ENCODE measurements around the gene MAD1L1.
"Not testable (repeated sequence)": the region's sequence is repeated elsewhere in the genome, so short reads cannot be mapped to it uniquely, and the experiment has no call there.

The MAD1L1 gene

DNA sequence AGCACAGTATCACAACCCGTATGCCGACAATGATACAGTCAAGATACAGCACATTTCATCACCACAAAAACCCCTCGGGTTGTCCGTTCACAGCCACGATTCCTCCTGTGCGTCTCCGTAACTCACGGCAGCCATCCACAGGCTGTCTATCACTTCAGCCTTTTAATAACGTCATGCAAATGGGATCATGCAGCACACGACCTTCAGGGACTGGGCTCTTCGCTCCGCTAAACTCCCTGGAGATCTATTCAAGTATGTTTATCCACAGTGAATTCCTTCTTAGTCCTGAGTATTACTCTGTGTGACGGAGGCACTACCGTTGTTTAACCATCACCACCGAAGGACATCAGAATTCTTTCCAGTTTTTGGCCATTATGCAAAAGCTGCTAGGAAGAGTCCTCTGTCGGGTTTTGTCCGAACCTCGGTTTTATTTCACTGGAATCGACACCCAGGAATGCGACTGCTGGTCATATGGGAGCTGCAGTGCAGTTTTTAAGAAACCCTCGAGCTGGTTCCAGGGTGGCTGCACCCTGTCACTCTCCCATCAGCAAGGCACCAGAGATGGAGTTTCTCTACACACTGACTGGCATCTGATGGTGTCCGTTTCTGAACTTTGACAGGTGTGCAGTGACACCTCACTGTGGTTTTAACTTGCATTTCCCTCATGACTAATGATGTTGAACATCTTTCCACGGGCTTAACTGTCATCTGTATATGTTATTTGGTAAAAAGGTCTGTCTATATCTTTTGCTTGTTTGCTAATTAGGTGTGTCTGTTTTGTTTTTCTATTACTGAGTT, 193.6 kb downstream of the MAD1L1 start:
- DNase-seq = no peak

DNA sequence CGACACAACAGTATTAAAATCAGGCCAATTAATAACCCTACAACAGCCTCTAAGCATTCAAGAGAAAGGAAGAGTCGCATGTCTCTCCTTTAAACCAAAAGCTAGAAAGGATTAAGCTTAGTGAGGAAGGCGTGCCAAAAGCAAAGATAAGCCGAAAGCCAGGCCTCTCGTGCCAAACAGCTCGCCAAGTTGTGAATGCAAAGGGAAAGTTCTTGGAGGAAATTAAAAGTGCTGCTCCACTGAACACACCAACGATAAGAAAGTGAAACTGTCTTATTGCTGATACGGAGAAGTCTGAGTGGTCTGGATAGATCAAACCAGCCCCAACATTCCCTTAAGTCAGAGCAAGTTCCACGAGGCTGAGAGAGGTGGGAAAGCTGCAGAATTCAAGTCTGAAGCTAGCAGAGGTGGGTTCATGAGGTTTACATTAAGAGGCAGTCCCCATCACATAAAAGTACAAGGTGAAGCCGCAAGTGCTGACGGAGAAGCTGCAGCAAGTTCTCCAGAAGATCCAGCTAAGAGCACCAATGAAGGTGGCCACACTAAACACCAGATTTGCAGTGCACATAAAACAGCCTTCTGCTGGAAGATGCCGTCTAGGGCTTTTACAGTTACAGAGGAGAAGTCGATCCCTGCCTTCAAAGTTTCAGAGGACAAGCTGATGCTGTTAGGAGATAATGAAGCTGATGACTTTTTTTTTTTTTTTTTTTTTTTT, 194.8 kb downstream of the MAD1L1 start:
- no peak for DNase-seq

DNA sequence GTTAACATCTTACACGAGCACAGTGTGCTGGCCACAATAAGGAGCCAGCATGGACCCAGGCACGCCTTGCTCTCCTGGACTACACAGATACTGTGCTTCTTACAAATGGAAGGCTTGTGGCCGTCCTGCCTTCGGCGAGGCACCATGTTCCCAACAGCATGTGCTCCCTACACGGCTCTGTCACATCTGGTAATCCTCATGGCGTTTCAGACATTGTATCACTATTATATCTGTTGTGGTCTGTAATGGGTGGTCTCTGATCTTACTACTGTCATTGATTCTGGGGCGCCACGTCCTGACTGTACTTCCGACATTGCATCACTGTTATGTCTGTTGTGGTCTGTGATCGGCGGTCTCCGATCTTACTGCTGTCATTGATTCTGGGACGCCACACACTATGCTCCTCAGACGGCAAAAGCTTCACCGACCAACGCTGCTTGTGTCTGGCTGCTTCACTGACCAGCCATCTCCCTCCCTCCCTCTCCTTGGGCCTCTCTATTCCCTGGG, 195.4 kb downstream of the MAD1L1 start:
- DNase-seq = no peak

DNA sequence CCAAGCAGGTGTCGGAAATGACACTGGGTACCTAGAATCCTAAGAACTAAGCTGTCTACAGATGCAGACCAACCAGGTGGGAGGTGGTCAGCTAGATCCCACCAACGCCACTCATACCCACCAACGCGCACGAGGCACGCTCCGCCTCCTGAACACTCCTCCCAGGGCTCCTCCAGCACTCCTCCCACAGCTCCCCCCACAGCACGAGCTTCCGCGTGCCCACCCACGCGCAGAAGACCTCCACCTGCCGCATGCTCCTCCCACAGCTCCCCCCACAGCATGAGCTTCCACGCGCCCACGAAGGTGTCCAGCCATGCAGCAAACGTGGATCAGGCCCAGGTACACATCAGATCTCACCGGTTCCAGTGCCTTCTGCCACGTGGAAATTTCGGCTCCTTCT, 196.0 kb downstream of the MAD1L1 start:
- no peak for DNase-seq

DNA sequence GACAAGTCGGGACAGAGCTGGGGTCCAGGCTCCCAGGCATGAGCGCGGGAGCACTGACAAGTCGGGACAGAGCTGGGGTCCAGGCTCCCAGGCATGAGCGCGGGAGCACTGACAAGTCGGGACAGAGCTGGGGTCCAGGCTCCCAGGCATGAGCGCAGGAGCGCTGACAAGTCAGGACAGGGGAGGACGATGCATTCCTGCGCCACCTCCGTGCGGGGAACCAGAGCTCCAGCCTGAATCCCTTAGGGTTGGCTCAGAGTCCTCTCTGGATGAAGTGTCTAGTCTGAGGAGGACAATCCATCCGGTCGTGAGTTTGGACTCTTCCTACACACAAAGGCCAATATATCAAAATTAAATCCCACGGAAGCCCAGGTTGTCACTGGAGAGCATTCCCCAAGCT, 196.5 kb downstream of the MAD1L1 start:
- DNase-seq = not testable (repeated sequence)

DNA sequence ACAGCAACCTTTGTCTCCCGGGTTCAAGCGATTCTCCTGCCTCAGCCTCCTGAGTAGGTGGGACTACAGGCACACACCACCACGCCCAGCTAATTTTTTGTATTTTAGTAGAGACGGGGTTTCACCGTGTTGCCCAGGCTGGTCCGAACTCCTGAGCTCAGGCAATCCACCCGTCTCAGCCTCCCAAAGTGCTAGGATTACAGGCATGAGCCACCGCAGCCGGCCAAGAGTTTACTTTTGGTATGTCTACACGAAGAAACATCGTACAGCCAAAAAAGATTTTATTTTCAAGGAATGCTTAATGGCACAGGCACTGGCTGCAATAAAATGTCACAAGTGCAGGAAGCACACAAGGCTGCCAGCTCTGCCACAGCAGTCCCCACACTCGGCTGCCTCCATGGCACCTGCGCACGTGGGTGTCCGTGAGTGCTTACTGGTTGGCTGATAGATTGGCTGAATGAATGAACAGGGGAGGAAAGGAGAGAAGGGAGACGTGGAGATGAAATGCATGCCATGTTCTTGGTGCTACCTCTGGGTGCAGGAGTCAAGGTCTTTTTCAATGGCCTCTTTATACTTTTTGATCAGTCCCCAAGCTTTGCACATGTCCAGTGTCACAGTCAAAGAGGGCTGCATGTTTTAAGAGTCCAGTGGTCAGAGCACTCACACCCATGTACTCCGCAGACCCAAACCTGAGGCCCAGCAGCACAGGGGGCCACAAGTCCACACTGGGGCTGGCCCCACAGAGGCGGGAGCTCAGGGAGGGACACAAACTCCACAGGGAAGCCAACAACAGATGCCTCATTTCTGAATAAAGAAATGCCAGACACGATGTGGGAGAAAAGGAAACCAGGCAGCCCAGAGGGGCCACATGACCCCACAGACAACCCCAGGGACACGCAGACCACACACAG, 198.2 kb downstream of the MAD1L1 start:
- DNase-seq = no peak

- DNase-seq = no peak
Observed at GRCh38 chr7:2033586-2034135, 199.1 kb downstream of the MAD1L1 start.

- DNase-seq = no peak
Observed at GRCh38 chr7:2032876-2033407, 199.8 kb downstream of the MAD1L1 start.

DNA sequence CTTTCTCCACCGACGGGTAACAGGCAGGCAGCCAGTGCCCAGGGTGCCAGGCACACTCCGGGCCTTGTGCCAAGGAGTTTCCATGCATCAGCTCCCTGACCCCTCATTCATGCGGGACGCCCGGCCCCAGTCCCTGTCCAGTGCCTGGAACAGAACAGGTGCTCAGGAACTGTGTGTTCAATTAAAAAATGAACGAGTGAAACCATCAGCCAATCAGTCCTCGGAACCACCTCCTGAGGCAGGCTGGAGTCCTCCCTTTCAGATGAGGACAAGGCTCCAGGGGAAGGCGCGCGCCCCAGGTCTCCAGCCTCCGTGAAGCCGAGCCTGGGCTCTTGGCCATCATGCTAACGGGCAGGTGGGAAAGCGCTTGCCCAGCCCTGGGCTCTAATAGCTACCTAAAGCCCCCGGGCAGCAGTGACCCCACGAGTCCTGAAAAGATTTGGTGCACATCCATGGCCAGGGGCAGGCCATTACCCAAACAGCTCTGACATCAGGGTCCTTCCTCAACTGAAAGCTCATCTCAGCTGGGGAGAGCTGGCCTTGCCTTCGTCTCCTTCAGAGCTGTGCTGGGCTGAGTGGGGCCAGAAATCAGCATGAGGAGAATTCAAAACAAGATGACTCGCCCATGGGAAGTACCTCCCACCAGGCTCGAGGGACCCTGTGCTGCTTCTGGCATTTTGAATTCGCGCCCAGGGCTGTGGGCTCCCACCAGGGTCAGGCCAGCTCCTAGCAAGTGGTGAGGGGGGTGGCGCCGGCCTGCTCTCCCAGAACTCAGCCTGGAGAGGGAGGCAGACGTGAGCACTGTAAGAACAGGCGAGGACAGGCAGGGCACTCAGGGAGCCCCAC, 200.5 kb downstream of the MAD1L1 start:
- no peak for DNase-seq

- DNase-seq = no peak
Observed at GRCh38 chr7:2031451-2031845, 201.3 kb downstream of the MAD1L1 start.

DNA sequence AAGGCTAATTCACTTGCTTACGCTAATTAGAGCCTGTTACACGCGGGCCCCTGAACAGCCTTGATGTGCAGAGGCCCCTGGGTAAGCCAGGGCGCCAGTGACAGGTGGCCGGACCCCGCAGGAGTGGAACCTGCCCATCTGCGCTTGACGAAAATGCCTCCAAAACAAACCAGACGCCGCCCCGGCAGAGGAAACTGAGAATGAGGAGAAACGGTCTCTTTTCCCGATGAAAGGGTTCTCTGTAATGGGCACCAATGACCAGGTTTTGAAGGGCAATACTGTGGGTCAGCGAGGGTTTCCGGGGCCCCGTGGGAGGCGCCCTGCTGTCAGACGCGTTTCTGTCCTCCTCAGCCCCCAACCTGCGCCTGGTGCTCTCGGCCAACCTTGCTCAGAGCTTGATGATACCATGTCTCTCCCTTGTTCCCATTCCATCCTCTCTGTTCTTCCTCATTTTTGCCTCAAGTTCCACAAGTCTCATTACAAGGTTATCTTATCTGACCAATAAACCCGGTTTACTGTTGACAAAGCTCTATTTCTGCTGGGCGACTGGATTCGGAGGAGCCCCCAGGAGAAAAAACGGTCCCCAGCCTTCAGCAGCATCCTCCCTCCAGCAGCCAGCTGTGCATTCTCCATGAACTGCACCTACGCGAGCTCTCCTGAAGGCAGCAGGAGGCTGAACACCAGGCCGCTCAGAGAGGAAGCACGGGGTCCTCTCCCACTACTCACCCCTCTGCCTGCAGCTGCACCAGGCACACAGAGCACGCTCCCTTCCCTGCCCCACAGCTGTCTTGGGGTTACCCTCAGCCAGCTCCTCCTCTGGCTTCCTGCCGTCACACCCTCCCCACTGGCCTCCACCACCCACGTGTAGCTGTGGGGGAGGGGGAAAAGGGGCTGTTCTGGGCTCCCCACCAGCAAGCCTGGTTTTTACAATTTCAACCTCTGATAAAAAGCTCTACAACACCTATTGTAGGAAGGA, 202.0 kb downstream of the MAD1L1 start:
- DNase-seq = no peak

GRCh38 chr7:2029936-2030335, 202.8 kb downstream of the MAD1L1 start:
- no peak for DNase-seq

DNA sequence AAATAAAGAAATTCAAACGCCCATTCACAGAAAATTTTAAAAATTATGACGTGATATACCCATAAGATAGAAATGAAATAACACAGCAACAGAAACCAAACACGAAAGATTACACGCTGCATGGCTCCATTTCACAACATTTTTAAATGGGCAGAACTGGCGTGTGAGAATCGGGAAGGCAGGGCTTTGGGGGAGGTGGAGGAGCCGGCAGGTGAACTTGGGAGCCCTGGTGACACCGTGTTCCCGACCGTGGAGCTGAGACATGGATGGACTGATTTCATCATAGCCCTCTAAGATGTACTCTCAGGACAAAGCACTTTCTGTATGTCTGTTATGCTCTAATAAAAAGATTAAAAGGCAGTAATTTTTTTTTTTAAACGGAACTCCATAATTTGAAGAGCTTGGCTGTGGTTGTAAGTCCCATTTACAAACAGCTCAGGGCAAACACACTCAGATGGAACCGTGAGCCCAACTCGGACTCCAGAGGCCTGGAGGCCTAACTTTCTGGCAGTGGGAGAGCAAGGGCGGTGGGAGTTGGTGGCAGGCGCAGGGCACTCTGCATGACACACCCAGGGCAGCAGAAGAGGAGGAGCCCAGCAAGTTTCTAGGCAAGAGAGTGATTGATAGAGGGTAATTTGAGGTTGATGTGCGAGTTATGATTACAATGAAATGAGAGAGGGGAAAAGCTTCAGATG, 203.4 kb downstream of the MAD1L1 start:
- no peak for DNase-seq

DNA sequence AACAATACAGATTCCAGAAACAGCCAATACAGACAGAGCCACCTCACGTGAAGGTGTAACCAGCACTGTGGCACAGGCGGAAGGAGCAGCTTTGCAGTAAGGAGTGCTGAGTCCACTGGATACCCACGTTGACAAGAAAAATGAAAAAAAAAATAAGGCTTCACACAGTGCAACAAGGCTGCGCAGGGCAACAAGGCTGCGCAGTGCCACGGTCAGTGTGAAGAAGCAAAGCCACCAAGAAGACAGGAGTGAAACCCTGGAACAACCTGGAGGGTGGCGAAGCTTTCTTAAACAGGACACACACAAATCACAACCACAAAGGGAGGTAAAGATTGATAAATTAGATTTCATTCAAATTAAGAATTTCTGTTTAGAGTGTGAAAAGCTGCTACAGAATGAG, 204.0 kb downstream of the MAD1L1 start:
- DNase-seq = no peak

- DNase-seq = no peak
Observed at GRCh38 chr7:2025188-2025587, 207.6 kb downstream of the MAD1L1 start.

DNA sequence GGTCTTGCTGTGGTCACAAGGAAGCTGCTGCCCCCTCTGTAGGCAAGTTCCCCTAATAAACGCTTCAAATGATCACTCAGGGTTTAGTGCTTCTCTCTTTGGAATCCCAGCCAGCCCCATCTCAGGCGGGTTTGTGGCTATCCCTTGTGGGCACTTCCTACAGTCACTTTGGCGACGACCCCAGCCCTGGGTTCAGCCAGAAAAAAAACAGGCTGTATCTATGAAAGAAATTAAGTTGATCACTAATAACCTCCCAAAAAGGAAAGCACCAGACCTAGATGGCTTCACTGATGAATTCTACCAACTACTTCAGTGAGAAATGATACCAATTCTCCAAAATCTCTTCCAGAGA, 208.2 kb downstream of the MAD1L1 start:
- DNase-seq = no peak

GRCh38 chr7:2023877-2024566, 208.7 kb downstream of the MAD1L1 start:
- DNase-seq = no peak

GRCh38 chr7:2022737-2023250, 210.0 kb downstream of the MAD1L1 start:
- no peak for DNase-seq

DNA sequence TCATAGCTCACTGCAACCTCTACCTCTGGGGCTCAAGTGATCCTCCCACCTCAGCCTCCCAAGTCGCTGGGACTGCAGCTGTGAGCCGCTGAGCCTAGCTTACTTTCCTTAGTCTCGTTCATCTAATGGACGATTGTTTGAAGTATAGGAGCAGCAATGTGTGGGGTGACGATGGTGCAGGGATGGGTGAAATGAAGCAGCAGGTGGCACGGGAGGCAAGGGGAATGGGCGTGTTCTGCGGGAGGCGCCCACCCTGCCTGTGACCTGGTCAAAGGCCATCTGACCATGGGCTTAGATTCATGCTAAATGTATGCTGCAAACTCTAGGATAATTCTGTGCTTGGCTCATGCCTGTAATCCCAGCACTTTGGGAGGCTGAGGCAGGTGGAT, 210.7 kb downstream of the MAD1L1 start:
- DNase-seq = no peak
